ENCODE measurements around the gene LEP.

DNA sequence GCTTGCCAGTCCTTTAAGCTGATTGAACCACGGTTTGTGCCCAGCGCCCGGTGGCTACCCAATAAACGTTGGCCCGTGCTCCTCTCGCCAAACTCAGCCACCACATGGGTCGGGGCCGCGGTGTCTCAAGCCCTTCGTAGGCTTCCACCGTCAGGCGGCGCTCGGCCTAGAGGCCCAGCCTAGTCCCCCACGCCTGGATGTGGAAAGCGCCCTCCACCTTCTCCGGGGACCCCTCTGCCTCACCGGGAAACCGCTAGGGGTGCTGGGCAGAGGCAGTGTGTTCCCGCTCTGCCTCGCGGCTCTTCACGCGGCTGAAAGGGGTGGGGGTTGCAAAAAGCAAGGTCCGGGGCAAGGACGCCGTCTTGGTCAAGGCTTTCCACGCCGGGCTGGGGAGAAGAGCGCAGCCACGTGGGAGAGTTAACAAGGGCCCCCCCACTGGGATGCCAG is 29.8 kb downstream of the LEP start:
- TF ChIP-seq, protein P1, sequence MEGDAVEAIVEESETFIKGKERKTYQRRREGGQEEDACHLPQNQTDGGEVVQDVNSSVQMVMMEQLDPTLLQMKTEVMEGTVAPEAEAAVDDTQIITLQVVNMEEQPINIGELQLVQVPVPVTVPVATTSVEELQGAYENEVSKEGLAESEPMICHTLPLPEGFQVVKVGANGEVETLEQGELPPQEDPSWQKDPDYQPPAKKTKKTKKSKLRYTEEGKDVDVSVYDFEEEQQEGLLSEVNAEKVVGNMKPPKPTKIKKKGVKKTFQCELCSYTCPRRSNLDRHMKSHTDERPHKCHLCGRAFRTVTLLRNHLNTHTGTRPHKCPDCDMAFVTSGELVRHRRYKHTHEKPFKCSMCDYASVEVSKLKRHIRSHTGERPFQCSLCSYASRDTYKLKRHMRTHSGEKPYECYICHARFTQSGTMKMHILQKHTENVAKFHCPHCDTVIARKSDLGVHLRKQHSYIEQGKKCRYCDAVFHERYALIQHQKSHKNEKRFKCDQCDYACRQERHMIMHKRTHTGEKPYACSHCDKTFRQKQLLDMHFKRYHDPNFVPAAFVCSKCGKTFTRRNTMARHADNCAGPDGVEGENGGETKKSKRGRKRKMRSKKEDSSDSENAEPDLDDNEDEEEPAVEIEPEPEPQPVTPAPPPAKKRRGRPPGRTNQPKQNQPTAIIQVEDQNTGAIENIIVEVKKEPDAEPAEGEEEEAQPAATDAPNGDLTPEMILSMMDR (IDR thresholded peaks at IDR 0.05), result no peak
- no peak for TF ChIP-seq RNF2 (IDR thresholded peaks at IDR 0.05; ENCODE audit: borderline replicate concordance, low read depth)
- TF ChIP-seq CBX8 (IDR thresholded peaks at IDR 0.05), result no peak
- TF ChIP-seq, protein P2, sequence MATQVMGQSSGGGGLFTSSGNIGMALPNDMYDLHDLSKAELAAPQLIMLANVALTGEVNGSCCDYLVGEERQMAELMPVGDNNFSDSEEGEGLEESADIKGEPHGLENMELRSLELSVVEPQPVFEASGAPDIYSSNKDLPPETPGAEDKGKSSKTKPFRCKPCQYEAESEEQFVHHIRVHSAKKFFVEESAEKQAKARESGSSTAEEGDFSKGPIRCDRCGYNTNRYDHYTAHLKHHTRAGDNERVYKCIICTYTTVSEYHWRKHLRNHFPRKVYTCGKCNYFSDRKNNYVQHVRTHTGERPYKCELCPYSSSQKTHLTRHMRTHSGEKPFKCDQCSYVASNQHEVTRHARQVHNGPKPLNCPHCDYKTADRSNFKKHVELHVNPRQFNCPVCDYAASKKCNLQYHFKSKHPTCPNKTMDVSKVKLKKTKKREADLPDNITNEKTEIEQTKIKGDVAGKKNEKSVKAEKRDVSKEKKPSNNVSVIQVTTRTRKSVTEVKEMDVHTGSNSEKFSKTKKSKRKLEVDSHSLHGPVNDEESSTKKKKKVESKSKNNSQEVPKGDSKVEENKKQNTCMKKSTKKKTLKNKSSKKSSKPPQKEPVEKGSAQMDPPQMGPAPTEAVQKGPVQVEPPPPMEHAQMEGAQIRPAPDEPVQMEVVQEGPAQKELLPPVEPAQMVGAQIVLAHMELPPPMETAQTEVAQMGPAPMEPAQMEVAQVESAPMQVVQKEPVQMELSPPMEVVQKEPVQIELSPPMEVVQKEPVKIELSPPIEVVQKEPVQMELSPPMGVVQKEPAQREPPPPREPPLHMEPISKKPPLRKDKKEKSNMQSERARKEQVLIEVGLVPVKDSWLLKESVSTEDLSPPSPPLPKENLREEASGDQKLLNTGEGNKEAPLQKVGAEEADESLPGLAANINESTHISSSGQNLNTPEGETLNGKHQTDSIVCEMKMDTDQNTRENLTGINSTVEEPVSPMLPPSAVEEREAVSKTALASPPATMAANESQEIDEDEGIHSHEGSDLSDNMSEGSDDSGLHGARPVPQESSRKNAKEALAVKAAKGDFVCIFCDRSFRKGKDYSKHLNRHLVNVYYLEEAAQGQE (IDR thresholded peaks at IDR 0.05), result no peak
- no peak for TF ChIP-seq POLR2A (IDR thresholded peaks at IDR 0.05; ENCODE audit: low read length)
- TF ChIP-seq, protein P3, sequence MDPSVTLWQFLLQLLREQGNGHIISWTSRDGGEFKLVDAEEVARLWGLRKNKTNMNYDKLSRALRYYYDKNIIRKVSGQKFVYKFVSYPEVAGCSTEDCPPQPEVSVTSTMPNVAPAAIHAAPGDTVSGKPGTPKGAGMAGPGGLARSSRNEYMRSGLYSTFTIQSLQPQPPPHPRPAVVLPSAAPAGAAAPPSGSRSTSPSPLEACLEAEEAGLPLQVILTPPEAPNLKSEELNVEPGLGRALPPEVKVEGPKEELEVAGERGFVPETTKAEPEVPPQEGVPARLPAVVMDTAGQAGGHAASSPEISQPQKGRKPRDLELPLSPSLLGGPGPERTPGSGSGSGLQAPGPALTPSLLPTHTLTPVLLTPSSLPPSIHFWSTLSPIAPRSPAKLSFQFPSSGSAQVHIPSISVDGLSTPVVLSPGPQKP (IDR thresholded peaks at IDR 0.05; ENCODE audit: low read depth, low read length), result no peak
- TF ChIP-seq TP53 (CRISPR knock-in tag; IDR thresholded peaks at IDR 0.05), result no peak
- TF ChIP-seq CEBPB (IDR thresholded peaks at IDR 0.05), result no peak
- no peak for TF ChIP-seq EP300 (IDR thresholded peaks at IDR 0.05)

Measured in A549 (cell line).